ENCODE results near the gene CHAD.

GRCh38 chr17:50471009-50471905, 2.6 kb upstream of the CHAD start:
- TF ChIP-seq CTCF (IDR thresholded peaks at IDR 0.05) = no peak
- no peak for TF ChIP-seq POLR2AphosphoS5 (IDR thresholded peaks at IDR 0.05)

Data from gastroesophageal sphincter (tissue), 3 donors.